Neural cell (in vitro differentiated cells): ENCODE measurements around the gene PC. TPM values are rescaled to one million over a fixed set of nuclear protein-coding genes. Genes with fewer than 3 reads are reported as not detected.

Source experiments
- H2AFZ ChIP-seq: fragments of 200-600, 300-800 bp; sonication (generic), shearing (Covaris generic); 2 replicates; pipeline ENCODE4 v1.6.0; 2014; ENCODE audit warnings: low read depth, mild to moderate bottlenecking, antibody characterized with exemption, low read length, moderate library complexity
- H3F3A ChIP-seq: fragments of 200-600 bp; shearing (Covaris generic); 2 replicates; pipeline ENCODE4 v1.6.1; 2016; ENCODE audit warnings: mild to moderate bottlenecking, moderate library complexity, mixed read lengths, antibody characterized with exemption, low read length; ENCODE audit not compliant: insufficient read depth, poor library complexity, severe bottlenecking
- H3K27ac ChIP-seq: fragments of 200-600, 300-800 bp; sonication (generic), shearing (Covaris generic); 2 replicates; pipeline ENCODE4 v1.5.1; 2014; ENCODE audit warnings: mild to moderate bottlenecking, low read length, moderate library complexity
- H3K27me3 ChIP-seq: fragments of 300-800, 200-600 bp; sonication (generic), shearing (Covaris generic); 2 replicates; pipeline ENCODE4 v1.6.0; 2014; ENCODE audit warnings: mild to moderate bottlenecking, low read depth, low read length, moderate library complexity; ENCODE audit not compliant: insufficient read depth
- H3K36me3 ChIP-seq: fragments of 300-800, 200-600 bp; sonication (generic), shearing (Covaris generic); 2 replicates; pipeline ENCODE4 v1.5.1; 2014; ENCODE audit warnings: mild to moderate bottlenecking, antibody characterized with exemption, low read length, moderate library complexity; ENCODE audit not compliant: insufficient read depth
- H3K4me2 ChIP-seq: fragments of 300-800, 200-600 bp; sonication (generic), shearing (Covaris generic); 2 replicates; pipeline ENCODE4 v1.6.0; 2014; ENCODE audit warnings: mild to moderate bottlenecking, low read length
- H3K4me3 ChIP-seq: fragments of 300-800, 200-600 bp; sonication (generic), shearing (Covaris generic); 2 replicates; pipeline ENCODE4 v1.5.1; 2014; ENCODE audit warnings: mild to moderate bottlenecking, low read length, moderate library complexity
- H3K79me2 ChIP-seq: fragments of 200-600 bp; shearing (Covaris generic); replicated peaks from 2 replicates; pipeline ENCODE4 v1.6.0; 2014; ENCODE audit warnings: mild to moderate bottlenecking, low read length, moderate library complexity; ENCODE audit not compliant: insufficient read depth
- H3K9ac ChIP-seq: fragments of 300-800, 200-600 bp; sonication (generic), shearing (Covaris generic); 2 replicates; pipeline ENCODE4 v1.6.1; 2016; ENCODE audit warnings: mild to moderate bottlenecking, low read length, mixed read lengths
- H3K9me2 ChIP-seq: fragments of 200-600 bp; shearing (Covaris generic); 2 replicates; pipeline ENCODE4 v1.6.1; 2016; ENCODE audit warnings: mild to moderate bottlenecking, low read length, mixed read lengths; ENCODE audit not compliant: insufficient read depth
- H3K9me3 ChIP-seq: fragments of 200-600, 300-800 bp; sonication (generic), shearing (Covaris generic); 2 replicates; pipeline ENCODE4 v1.6.1; 2016; ENCODE audit warnings: mild to moderate bottlenecking, mixed run types, low read length, moderate library complexity, mixed read lengths
- H4K20me1 ChIP-seq: fragments of 200-600 bp; shearing (Covaris generic); 2 replicates; pipeline ENCODE4 v1.6.1; 2016; ENCODE audit warnings: mild to moderate bottlenecking, mixed run types; ENCODE audit not compliant: insufficient read depth
- CTCF ChIP-seq: fragments of 450-650 bp; IDR thresholded peaks from 2 replicates; pipeline ENCODE4 v1.5.1; 2014; ENCODE audit warnings: antibody characterized with exemption, mild to moderate bottlenecking, moderate library complexity; ENCODE audit not compliant: poor library complexity, severe bottlenecking
- EP300 ChIP-seq: fragments of 450-650 bp; conservative IDR thresholded peaks from 2 replicates; pipeline ENCODE4 v1.6.1; 2014; ENCODE audit warnings: antibody characterized with exemption, mild to moderate bottlenecking, moderate library complexity; ENCODE audit not compliant: poor library complexity, severe bottlenecking
- EZH2 ChIP-seq: fragments of 200-600, 300-800 bp; shearing (Covaris generic), sonication (generic); IDR thresholded peaks from 2 replicates; pipeline ENCODE4 v1.6.1; 2014; ENCODE audit warnings: antibody characterized with exemption, low read length, borderline replicate concordance, mild to moderate bottlenecking; ENCODE audit not compliant: insufficient read depth, poor library complexity, severe bottlenecking
- MXI1 ChIP-seq: fragments of 450-650 bp; conservative IDR thresholded peaks from 2 replicates; pipeline ENCODE4 v1.6.1; 2014; ENCODE audit warnings: antibody characterized with exemption, mild to moderate bottlenecking; ENCODE audit not compliant: poor library complexity, severe bottlenecking
- POLR2AphosphoS5 ChIP-seq: IDR thresholded peaks from 2 replicates; pipeline ENCODE4 v1.6.1; 2012
- RAD21 ChIP-seq: fragments of 450-650 bp; conservative IDR thresholded peaks from 2 replicates; pipeline ENCODE4 v1.6.1; 2014; ENCODE audit warnings: antibody characterized with exemption, mild to moderate bottlenecking, moderate library complexity
- SMC3 ChIP-seq: fragments of 450-650 bp; conservative IDR thresholded peaks from 2 replicates; pipeline ENCODE4 v1.6.1; 2014; ENCODE audit warnings: antibody characterized with exemption, mild to moderate bottlenecking, moderate library complexity; ENCODE audit not compliant: poor library complexity
- TAF1 ChIP-seq: IDR thresholded peaks from 2 replicates; pipeline ENCODE4 v1.6.1; 2012; ENCODE audit warnings: low read depth
- polyA plus RNA-seq: library from polyadenylated mRNA; depleted of rRNA; stranded (reverse); fragments of >200 nt; gene quantifications from 2 replicates; pipeline ENCODE4 v1.2.3, GENCODE V29; 2014
- TF ChIP-seq, protein P1 (sequence below): IDR thresholded peaks from 2 replicates; pipeline ENCODE4 v1.6.1; 2012; ENCODE audit warnings: borderline replicate concordance

The PC gene
- polyA plus RNA-seq, 1 donor from 2014 or later = 8.9 TPM

DNA sequence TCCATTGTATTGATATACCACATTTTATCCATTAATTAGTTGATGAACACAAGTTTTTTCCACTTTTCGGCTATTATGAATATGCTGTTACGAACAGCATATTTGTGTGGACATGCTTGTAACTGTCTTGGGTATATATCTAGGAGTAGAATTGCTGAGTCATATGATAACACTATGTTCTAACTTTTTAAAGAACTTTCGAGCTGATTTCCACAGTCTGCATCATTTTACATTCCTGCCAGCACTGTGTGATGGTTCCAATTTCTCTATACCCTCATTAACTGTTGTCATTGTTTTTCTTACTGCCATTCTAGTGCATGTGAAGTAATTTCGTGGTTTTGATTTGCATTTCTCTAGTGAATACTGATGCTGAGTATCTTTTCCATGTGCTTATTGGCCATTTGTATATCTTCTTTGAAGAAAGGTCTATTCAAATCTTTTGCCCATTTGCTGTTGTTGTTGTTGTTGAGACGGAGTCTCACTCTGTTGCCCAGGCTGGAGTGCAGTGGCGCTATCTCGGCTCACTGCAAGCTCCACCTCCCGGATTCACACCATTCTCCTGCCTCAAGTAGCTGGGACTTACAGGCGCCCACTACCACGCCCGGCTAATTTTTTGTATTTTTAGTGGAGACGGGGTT is 122.3 kb downstream of the PC start:
- Histone ChIP-seq H3K9ac (no peak overlapping the region), H3K36me3 (no peaks in the 10 kb centered on the region), H3K79me2 (no peaks in the 10 kb centered on the region), H3K27me3 (no peaks in the 10 kb centered on the region), H3K4me3 (no peak overlapping the region), H3K9me3 (no peaks in the 10 kb centered on the region), H3K9me2 (no peaks in the 10 kb centered on the region), H2AFZ (no peak overlapping the region), H3K4me2 (no peak overlapping the region), H3K27ac (no peak overlapping the region), H4K20me1 (no peaks in the 10 kb centered on the region), H3F3A (no peaks in the 10 kb centered on the region)
- TF ChIP-seq POLR2AphosphoS5 = no peak
- no peak for TF ChIP-seq EZH2
- TF ChIP-seq, protein P1, sequence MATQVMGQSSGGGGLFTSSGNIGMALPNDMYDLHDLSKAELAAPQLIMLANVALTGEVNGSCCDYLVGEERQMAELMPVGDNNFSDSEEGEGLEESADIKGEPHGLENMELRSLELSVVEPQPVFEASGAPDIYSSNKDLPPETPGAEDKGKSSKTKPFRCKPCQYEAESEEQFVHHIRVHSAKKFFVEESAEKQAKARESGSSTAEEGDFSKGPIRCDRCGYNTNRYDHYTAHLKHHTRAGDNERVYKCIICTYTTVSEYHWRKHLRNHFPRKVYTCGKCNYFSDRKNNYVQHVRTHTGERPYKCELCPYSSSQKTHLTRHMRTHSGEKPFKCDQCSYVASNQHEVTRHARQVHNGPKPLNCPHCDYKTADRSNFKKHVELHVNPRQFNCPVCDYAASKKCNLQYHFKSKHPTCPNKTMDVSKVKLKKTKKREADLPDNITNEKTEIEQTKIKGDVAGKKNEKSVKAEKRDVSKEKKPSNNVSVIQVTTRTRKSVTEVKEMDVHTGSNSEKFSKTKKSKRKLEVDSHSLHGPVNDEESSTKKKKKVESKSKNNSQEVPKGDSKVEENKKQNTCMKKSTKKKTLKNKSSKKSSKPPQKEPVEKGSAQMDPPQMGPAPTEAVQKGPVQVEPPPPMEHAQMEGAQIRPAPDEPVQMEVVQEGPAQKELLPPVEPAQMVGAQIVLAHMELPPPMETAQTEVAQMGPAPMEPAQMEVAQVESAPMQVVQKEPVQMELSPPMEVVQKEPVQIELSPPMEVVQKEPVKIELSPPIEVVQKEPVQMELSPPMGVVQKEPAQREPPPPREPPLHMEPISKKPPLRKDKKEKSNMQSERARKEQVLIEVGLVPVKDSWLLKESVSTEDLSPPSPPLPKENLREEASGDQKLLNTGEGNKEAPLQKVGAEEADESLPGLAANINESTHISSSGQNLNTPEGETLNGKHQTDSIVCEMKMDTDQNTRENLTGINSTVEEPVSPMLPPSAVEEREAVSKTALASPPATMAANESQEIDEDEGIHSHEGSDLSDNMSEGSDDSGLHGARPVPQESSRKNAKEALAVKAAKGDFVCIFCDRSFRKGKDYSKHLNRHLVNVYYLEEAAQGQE = no peak
- TF ChIP-seq MXI1 = no peak
- TF ChIP-seq EP300 = no peak
- TF ChIP-seq SMC3 = no peak
- TF ChIP-seq RAD21 = no peak
- no peak for TF ChIP-seq CTCF
- no peak for TF ChIP-seq TAF1

- no peaks in the 10 kb centered on the region for H4K20me1 ChIP-seq
- H3F3A ChIP-seq = no peaks in the 10 kb centered on the region
- H3K9ac ChIP-seq = no peak overlapping the region
- no peak overlapping the region for H3K27ac ChIP-seq
- no peaks in the 10 kb centered on the region for H3K79me2 ChIP-seq
- H3K4me3 ChIP-seq = no peak overlapping the region
- no peak overlapping the region for H2AFZ ChIP-seq
- H3K9me2 ChIP-seq = no peaks in the 10 kb centered on the region
- H3K9me3 ChIP-seq = no peaks in the 10 kb centered on the region
- H3K36me3 ChIP-seq = no peaks in the 10 kb centered on the region
- H3K4me2 ChIP-seq = no peak overlapping the region
- no peak for TF ChIP-seq EP300
- TF ChIP-seq CTCF = no peak
- TF ChIP-seq POLR2AphosphoS5 = no peak
- no peak for TF ChIP-seq SMC3
- TF ChIP-seq, protein P1 = no peak
- TF ChIP-seq MXI1 = no peak
- no peak for TF ChIP-seq TAF1
- TF ChIP-seq RAD21 = no peak
- no peak for TF ChIP-seq EZH2
- no peaks in the 10 kb centered on the region for H3K27me3 ChIP-seq
These were observed 123.2 kb downstream of the PC start for GRCh38 chr11:66834943-66835342.
